Measurements from ENCODE around the gene TMEM218.

DNA sequence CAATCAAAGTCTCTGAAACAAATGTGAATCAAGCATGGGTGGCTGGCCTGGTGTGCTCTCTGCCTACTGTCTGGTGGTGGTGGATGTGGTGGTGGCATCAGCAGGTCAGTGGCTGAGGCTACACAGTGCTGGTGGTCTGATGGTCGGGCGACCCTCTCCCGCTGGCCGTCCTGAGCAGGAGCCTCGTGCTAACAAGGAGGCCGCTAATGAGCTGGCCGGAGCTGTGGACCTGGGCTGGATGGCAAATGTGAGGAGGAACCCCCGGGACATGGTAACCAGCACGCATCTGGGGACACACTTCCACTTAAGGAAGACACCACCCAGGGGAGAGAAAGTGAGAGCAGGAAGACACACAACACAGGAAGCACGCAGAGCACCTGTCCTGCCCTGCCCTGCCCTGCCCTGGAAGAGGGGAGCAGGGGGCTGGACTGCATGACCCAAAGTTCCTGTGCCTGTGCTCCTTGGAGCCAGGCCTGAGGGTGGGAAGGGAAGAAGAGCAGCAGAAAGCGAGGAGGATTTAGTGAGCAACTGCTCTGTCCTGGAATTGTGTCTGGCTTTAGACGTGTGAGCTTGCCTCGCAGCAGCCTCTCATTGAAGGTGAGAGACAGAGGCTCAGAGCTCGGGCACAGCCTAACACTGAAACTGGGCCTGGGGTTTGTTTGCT is 24.7 kb downstream of the TMEM218 start:
- no peak for TF ChIP-seq YY1 (IDR thresholded peaks at IDR 0.05; ENCODE audit: insufficient read depth, insufficient read length)
- TF ChIP-seq ZNF274 (IDR thresholded peaks at IDR 0.05; ENCODE audit: low read depth, low read length), result no peak

Data from NT2/D1 (cell line).